GM18520 (cell line): Measurements from ENCODE around the gene SHMT2.
"Not testable (repeated sequence)": the region's sequence is repeated elsewhere in the genome, so short reads cannot be mapped to it uniquely, and the experiment has no call there.

Experiments
- ATAC-seq: cut with Tn5 transposase; IDR thresholded peaks from one replicate; pipeline ENCODE4 v1.9.1; 2021; ENCODE audit not compliant: unreplicated experiment

SHMT2 gene

DNA sequence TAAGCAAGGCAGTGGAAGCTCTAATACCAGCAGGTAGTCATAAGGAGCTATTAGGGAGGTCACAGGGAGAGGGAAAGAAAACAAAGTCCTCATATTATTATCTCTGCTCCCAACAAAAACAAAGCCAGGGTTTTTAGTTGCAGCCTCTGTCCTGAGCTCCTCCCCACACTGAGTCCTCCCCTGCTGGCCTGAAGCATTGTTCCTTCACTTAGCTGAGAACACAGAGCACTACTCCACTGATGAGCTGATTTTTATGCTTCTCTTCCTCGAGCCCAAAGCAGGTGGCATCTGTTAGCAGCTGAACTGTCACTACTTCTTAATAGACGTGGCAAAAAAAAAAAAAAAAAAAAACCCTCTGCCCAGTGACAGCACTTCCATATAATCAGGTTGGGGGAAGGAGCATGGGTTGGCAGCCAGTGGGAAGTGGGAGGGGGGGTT lies 31.9 kb downstream of the SHMT2 start:
- no peak for ATAC-seq

DNA sequence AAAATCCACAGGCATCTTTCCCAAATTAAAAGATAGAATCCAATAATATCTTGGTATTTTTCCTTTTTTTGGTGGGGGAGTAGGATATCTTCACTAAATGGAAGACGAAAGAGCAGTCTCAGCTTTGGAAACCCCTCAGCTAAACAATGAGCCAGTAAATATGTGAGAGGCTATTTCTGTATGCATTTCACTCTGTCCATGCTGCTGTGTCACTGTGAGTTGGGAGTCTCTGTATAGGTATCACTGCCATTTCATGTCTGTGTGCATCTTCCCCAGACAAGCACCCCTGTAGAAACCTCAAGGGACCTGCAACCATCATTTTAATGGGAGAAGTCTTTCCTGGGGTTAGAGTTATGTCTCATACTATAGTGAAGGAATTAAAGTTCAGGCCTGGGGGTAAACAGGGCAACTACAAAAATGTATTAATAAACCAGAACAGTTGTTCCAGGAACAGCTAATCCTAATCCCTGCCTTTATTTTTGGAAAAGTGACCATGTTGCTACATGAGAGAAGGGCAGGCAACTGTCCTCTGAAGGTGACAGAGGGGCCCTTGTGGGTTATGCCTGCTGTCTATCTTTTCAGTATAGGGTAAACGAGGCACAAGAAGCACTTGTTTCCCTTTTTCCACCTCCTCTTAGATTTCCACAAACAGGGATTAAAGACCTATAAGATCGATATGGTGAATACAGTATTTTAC lies 32.8 kb downstream of the SHMT2 start:
- no peak for ATAC-seq

DNA sequence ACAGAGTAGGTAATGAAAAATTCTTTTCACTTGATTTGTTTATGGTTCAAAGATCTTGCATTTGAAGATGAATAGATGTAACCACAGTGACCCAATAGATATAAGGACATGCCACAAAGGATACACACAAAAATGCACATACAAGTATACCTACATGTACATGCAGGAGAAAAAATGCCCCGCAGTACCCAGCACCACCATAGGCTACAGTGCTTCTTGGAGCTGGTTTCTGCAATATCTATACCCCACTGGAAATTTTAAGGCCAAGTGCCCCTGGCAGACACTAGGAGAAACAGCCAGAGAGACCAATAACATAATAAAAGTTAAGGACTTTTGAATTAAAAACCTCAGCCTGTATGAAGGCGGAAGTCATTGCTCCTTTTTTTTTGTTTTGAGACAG lies 33.6 kb downstream of the SHMT2 start:
- no peak for ATAC-seq

DNA sequence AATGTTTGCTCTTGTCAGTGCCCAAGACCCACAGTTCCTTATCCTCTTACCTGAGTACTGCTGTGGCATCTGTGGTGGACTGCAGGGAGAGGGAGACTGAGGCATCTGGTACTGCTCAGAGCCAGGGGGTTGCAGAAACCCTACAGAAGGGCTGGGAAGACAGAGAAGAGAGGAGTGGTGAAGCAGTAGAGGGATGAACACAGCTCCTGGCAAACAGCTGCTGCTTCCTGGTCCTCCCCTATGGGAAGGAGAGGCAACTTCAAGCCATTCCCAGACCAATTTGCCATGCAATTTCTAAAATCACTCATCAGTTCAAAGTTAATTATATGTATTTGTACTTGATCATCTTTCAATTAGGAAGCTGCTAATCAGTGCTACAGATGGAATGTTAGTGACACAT lies 37.2 kb downstream of the SHMT2 start:
- ATAC-seq = no peak

DNA sequence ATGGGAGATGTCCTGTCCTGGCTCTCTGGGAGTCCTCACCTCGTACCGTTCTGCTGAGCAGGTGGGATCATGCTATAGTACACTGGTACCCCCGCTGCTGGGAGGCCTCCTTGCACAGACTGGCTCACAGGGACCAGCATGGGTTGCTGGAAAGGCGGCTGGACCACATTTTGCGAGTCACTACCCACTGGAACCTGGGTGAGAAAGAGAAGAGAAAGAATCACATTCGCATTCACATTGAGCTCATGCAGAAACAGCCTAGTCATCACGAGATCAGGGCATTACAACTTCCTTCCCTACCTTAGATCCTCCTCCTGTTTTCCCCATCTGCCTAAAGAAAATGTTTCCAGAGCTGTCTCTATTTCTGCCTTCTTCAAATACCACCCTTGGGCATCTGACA lies 38.8 kb downstream of the SHMT2 start:
- ATAC-seq = no peak

DNA sequence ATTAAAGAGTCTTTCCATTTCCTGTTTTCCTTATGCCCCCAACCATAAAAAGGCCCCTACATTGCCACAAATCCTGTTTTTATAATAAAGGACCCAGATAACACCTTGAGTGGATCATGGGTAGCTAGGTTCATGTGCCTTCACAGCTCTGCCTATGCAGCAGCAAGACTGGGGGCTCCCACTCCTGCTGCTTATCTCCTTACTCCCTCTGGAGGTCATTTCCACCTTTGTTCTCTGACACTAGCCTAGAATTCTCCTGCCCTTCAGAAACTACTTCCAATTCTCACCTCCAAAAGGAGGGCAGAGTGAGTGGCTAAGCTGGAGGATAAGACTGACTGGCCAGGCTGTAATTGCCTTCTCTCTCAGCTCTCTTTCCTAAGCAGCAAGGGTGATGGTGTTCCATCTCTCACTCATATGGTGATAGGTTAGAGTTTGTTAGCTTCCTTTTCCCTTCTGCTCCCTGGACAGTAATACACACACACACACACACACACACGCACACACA lies 41.5 kb downstream of the SHMT2 start:
- no peak for ATAC-seq

DNA sequence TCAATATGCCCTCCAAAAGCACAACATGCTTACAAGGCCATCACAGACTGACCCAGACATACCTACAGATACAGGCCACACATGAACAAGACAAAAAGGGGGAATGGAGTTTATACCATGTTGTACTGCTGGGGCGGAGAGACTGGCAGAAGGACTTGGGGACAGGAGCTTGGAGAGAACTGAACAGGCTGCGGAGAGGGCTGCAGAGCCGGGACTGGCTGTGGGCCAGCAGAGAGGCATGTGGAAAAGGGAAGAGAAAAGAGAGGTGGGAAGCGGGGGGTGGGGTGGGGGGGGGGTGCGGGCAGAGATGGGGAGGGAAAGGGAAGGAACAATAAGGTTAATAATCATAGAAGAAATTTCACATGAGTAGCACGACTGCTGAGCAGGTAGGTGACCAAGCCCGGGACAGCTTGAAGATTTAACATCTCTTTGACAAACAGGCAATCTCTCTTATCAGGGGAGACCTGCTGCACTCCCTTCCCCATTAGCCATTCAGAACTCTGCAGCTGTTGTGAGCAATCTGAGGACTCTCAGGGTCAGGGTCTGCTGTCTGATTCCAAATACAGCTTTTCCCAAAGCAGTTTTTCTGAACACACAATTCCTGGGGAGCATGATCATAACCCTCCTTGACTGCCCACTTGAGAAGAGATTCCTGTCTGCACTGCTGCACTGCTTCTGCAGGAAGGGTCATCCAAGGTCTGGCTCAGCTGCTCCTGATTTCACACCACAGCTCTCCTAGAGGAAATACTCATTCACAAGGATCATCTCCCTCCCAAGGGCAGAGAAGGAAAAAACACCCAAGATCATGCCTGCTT lies 43.0 kb downstream of the SHMT2 start:
- ATAC-seq = no peak

DNA sequence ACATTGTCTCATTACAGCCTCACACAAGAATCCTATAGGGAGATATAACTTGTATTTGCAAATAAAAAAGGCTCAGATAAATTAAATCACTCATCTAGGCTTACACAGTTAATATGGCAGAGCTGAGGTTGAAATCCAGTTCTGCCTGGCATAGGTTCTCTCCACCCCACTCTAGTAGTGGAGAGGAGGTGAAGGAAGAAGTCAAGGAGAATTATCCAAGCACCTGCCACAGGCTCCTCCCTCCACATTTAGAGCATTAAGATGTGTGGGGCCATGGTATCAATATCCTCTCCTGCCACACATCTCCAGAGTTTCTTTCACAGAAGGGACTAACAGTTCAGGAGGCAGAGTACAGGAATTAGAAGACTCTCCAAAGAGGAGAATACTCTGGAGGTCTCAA lies 44.0 kb downstream of the SHMT2 start:
- ATAC-seq = no peak

DNA sequence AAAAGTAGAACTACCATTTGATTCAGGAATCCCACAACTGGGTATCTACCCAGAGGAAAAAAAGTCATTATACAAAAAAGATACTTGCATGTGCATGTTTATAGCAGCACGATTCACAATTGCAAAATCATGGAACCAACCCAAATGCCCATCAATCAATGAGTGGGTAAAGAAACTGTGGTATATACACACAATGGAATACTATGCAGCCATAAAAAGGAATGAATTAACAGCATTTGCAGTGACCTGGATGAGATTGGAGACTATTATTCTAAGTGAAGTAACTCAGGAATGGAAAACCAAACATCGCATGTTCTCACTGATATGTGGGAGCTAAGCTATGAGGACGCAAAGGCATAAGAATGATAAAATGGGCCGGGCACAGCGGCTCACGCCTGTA lies 46.7 kb downstream of the SHMT2 start:
- ATAC-seq = not testable (repeated sequence)

DNA sequence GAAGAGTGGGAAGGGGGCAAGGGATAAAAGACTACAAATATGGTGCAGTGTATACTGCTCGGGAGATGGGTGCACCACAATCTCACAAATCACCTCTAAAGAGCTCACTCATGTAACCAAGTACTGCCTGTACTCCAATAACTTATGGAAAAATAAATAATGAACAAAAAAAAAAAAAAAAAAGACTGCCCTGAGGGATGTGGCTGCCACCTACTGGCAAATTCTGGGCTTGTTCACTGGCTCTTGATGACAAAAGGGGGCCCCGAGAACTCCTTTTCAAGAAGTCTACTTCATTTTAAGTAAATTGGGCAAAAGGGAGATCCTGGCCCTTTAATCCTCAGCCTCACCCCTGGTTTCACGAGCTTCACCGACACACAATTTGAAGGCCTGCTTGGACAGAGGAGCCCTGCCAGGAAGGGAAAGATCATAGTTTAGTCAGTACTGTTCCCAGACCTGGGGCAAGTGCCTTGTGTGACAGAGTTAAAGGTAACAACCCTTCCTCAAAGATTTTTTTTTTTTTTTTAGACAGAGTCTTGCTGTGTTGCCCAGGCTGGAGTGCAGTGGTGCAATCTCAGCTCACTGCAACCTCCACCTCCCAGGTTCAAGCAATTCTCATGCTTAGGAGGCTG lies 47.5 kb downstream of the SHMT2 start:
- no peak for ATAC-seq

DNA sequence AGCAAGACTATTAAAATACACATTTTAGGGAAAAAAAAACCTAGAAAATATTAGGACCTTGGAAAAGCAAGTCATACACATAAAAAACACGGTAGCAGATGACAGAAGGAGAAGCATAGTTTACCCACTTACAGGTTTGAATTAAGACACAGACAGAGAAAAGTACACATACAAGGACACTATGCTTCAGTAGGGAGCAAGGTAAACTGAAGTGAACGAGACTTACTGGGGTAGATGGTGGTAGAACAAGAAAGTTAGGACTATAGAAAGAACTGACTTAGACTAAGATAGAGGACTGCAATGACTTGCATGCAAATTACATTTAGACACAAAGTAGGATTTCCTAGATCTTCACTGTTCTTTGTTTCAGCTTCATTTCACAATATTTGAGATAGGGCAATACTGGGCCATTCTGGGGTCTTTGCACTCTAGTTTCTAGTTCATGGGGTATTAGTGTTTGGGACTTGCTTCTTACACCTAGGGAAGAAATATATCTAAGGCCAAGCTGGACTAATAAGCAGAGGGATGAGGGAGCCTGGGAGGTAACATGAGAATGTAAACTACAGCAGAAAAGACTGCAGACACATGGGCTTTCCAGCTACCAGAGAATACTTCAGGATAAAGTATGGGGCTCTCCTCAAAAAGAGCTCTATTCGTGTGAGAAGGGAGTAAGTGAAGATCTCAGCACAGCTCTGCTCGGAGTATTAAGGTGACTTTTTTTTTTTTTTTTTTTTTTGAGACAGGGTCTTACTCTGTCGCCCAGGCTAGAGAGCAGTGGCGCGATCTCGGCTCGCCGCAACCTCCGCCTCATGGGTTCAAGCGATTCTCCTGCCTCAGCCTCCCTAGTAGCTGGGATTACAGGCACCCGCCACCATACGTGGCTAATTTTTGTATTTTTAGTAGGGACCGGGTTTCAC lies 49.2 kb downstream of the SHMT2 start:
- ATAC-seq = no peak

DNA sequence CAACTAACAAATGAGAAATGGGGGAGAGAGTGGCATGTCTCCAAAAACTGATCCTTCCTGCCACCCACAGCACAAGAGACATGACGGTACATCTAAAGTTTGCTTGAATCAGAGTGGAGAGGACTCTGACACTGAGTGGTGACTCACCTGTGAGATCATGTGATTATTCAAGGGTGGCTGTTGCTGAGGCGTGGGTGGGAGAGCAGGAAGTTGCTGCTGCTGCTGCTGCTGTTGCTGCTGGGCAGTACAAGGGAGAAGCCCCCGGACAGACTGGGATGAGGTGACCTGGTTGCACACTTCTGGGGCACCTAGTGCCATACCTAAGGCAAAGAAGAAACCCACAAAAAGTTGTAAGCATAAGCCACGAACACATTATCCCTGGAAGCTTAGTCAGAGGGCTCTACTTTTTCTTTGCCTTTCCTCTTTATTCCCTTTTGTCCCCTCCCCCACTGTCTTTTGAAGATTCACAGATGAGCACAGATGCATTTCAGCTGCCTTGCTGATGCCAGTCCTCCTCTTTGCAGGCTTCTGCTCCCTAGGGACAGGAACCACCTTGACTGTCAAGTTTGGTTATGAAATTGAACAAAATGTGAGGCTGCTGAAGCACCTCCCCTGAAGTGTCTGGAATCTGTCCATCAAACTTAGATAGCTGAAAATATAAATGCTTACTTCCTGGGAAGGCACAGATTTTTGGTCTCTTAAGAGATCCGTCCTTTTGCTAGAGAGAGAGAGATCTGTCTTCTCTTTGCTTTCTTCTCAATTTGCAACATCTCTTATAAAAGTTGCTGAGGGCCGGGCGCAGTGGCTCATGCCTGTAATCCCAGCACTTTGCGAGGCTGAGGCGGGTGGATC lies 50.9 kb downstream of the SHMT2 start:
- ATAC-seq = peak; percentile 80

DNA sequence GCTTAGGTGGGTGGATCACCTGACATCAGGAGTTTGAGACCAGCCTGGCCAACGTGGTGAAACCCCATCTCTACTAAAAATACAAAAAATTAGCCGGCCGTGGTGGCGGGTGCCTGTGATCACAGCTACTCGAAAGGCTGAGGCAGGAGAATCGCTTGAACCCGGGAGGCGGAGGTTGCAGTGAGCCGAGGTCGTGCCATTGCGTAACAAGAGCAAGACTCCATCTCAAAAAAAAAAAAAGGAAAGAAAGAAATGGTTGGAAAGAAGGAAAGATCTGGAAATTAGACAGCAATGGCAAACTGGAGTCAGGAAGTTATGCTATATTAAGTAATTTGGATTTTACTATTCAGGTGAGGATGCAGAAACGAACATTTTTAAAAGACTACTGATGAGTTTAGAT lies 52.6 kb downstream of the SHMT2 start:
- not testable (repeated sequence) for ATAC-seq
